Dermis blood vessel endothelial cell (primary cell): ENCODE measurements around the gene IFFO2. TPM values are rescaled to one million over a fixed set of nuclear protein-coding genes. Genes with fewer than 3 reads are reported as not detected.

Experiments used
- DNase-seq: peaks from one replicate; pipeline ENCODE4 v3.0.0; 2010
- total RNA-seq: library from RNA; depleted of rRNA; stranded (reverse); fragments of >200 nt; gene quantifications from 2 replicates; pipeline ENCODE4 v1.2.3, GENCODE V29; 2014

IFFO2 gene
- total RNA-seq, 1 donor from 2014 or later: 12.6 TPM

- DNase-seq: peak; percentile 75
Observed at GRCh38 chr1:18949686-18950400, 6.6 kb downstream of the IFFO2 start.

DNA sequence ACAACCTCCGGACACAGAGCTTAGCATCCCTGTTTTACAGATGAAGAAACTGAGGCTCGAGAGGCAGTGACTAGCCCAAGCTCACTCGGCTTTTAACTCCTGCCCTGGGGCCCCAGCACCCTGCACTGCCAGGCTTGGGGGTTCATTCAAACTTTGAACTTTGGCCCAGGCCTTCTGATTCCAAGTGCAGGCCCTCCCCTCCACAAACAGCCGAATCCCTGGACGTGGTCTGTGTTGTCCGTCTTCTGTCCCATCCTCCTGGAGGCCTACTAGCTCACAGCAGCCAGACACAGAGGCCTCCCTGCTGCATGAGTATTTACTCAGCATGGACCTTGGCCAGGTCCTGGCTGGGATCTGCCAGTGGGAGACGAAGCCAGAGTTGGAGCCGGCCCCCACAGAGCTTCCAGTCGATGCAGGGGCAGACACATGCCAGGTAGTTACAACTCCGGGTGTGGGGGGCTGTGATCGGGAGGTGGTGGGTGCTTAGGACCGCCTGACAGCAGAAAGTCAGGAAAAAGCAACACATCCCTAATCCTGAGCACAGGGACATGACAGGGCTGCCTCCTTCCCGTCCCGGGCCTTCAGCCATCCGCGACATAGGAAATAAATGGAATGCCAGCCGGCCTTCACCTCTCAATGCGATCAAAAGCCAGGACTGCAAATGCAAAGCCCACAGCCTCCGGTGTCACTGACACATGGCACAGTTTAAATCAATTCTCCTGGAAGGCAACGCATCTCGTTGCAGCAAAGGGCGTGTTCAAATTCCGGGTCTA is 7.4 kb downstream of the IFFO2 start:
- peak; percentile 50 for DNase-seq

DNA sequence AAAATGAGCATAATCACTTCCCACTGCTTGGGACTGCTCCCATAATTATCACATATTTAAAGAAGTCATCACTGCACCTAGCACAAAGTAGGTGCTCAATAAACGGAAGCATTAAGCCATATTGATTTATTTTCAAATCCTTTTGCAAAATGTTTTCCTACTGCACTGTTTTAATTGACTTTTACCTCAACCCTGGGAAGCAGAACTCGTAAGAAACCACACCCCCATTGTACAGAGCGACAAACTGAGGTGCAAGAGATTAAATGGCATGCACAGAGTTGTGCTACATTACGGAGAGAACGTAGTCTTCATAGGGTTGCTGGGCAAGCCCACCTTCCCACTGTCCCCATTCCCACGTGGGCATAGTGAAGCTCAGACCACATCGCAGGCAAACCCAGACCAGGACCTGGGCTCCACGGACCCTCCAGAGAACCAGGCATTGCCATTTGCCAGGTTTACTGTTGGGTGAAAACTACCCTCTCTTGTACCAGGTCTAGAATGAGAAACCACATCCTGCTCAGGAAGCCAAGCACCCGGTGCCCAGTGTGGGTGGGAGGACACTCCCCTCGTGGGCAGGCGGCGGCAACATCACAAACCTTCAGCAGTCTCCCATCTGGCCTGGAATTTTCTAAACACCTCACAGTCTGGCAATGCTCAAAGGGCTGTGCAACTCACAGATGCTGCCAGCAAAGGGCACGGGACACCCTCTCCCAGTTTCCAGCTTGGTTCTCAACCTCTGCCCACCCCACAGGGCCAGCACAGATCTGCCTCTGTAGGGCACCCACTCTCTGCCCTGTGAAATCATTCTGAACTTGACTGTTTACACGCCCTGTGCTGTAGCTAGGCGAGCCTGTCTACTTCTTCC is 8.2 kb downstream of the IFFO2 start:
- no peak for DNase-seq

GRCh38 chr1:18947570-18947969 is 8.9 kb downstream of the IFFO2 start:
- no peak for DNase-seq

- no peak for DNase-seq
Observed at GRCh38 chr1:18946550-18947381, 9.7 kb downstream of the IFFO2 start.

DNA sequence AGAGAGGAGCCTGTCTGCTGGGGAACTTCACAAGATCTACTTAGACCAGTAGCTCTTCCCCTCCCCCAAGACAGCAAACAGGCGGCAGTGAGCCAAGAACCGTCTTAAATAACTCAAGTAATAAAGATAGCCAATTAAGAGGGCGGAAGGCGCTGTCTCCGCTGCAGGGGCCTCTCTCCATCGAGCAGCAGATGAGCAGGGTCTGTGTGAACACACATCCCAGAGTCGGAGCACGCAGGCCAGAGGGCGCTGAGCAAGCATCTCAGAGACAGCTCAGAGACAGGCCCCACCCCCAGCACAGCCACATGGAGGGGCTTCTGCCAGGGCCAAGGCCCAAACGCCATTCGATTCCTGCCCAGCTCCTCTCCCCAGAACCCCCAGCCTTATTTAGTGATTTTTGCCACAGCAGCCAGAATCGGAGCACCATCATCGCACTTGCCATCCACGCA is 11.1 kb downstream of the IFFO2 start:
- no peak for DNase-seq

GRCh38 chr1:18944810-18945209 is 11.7 kb downstream of the IFFO2 start:
- no peak for DNase-seq

DNA sequence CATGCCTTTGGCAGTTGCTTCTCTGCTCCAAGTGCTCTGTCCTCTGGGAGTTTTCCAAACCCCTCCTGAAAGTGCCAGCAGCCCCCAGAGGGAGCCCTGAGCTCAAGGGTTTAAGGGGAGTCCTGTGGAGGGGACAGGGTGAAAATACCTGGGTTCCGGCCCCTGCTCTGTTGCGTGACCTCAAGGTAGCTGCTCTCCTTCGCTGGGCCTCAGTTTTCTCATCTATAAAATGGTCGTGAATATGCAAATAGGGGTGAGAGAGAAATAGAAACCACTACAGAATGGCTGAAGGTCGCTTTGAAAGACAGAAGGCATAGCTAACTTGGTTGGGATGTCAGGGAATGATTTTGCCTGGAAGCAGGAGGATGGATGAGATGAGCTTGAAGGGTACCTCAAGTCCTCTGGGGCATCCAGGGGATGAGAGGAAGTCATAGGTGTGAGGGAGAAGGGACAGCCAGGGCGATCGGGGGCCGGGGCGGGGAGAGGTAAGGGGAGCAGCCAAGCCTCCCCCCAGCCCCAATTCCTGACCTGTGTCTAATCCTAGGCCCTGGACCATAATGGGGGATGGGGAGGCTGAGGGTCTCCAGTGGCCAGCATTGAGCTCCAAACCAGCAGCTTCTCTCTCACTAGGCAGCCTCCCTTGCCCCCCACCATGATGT is 12.4 kb downstream of the IFFO2 start:
- no peak for DNase-seq

DNA sequence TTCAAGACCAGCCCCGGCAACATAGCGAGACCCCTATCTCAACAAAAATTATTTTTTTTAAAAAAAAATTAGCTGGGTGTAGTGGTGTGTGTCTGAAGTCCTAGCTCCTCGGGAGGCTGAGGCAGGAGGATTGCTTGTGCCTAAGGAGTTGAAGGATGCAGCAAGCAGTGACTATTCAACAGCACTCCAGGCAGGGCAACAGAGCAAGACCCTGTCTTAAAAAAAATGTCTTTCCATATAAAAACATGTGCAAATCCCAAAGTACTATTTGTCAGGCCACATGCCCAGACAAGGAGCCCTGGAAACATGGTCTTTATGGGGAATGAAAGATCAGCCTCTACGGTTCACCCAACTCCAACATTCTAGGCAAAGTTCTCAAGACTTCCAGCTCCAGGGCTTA is 13.3 kb downstream of the IFFO2 start:
- no peak for DNase-seq

DNA sequence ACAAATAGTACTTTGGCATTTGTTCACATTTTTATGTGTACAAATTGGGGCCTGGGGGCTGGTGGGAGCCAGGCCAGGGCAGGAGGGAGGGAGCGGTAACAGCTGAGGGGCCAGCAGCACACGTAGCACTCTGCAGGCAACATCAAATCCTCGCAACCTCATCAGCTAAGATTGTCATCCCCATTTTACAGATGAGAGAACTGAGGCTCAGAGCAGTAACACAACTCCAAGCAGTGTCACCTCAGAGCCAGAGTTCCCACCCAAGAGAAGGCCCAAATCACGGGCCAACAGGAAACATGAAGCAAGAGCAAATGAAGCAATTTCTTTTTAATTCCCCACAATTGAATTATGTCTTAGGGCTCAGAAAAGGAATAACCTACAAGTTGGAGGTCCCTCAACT is 14.1 kb downstream of the IFFO2 start:
- DNase-seq: no peak

GRCh38 chr1:18941221-18942141 is 15.0 kb downstream of the IFFO2 start:
- DNase-seq: peak; percentile 77

DNA sequence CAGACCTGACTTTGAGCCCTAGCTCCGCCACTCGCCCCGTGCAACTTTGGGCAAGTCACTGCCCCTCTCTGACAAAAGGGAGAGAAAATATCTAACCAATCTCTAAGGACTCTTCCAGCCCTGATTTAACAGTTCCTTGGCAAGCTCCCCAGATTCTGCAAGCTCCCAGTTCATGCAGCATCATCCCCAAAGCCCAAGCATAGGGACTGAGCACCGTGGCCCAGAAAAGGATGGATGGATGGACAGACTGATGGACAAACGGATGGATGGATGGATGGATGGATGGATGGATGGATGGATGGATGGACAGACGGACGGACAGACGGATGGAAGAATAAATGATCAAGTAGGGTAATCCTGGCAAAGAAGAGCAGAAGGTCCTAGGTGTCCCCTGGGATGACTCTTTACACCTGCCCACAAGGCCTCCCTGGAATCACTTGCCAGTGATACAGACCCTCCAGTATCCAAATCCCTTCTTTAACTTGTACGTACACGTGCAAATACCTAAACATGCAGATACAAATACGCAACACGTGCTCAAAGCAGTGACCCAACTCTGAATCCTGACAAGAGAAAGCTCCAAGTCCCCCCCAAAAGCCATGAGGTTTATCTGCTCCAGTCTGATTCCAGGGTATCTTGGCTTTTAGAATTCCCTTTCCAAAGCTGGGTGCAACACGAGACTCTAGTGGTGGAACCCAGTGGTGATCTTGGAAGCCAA is 16.0 kb downstream of the IFFO2 start:
- DNase-seq: no peak

DNA sequence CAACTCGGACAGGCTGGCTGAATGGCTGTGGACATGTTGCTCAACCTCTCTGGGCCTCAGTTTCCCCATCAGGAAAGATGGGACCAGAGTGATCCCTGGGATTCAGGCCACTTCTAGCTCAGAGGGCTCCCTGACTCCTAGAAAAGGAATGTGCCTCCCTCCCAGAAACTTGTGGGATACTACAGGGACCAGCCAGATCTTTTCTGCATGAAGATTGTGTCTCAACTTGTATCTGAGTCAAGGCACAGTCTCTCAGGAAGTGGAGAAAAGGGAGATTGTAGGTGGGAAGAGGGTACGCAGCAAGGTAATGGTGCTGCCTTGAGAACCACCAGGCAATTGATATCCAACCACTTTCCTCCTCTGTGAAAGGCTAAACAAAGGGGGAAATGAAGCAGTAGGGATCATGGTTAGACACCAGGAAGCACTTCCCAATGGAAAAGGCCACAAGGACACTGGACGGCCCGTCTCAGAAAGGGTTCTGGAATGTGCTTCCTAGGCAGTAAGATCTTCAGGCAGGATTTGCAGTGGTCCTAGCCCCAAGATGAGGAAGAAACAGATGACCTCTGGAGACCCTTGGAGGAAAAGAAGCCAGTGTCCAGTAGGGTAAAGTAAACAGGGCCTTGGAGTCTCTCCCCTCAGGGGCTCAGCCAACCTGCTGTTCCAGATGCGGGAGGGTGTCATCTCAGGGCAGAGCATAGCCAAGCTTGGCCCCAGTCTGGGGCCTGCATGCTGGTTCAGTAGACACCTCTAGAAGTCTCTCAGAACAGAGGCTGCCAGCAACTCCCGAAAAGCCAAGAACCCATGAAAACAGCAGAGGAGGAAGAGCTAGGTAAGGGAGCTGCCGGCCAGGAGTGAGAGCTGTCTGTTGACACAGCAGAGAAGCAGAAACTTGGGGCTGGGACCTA is 16.8 kb downstream of the IFFO2 start:
- DNase-seq: no peak

GRCh38 chr1:18938707-18939070 is 17.8 kb downstream of the IFFO2 start:
- no peak for DNase-seq

GRCh38 chr1:18938008-18938706 is 18.3 kb downstream of the IFFO2 start:
- DNase-seq: no peak

GRCh38 chr1:18937539-18937938 is 18.9 kb downstream of the IFFO2 start:
- DNase-seq: no peak

- DNase-seq: no peak
Observed at GRCh38 chr1:18936814-18937481, 19.5 kb downstream of the IFFO2 start.

GRCh38 chr1:18936471-18936813 is 20.0 kb downstream of the IFFO2 start:
- no peak for DNase-seq
